CD14-positive monocyte (primary cell): Measurements from ENCODE around the gene HES7. TPM values are rescaled to one million over a fixed set of nuclear protein-coding genes. Genes with fewer than 3 reads are reported as not detected.
A peak's percentile ranks its signal among the peaks of the same experiment; 100 is the strongest.

Source experiments
- DNase-seq, 3 donors: peaks; one replicate each; pipeline ENCODE4 v3.0.0-alpha.2; 2011 to 2022
- H2AFZ ChIP-seq: 2 replicates; pipeline ENCODE4 v1.6.0; 2012; ENCODE audit warnings: mild to moderate bottlenecking, low read depth, low read length, inconsistent platforms; ENCODE audit not compliant: insufficient read depth, poor library complexity, severe bottlenecking
- H3K27ac ChIP-seq, 2 donors: 1 replicate in 1 of 2; 2 replicates in 1 of 2; pipeline ENCODE4 v1.5.1; 2012 to 2013; ENCODE audit warnings: low read length in 2 of 2, control low read depth in 1 of 2, inconsistent platforms in 1 of 2, low read depth in 1 of 2, mild to moderate bottlenecking in 1 of 2
- H3K27me3 ChIP-seq, 2 donors: one replicate each; pipeline versions ENCODE4 v1.6.0 to v1.6.1; 2011 to 2013; ENCODE audit warnings: low read length in 2 of 2; ENCODE audit not compliant: control insufficient read depth in 2 of 2, insufficient read depth in 2 of 2
- H3K36me3 ChIP-seq, 2 donors: replicated peaks in 1 of 2; 1 replicate in 1 of 2; 2 replicates in 1 of 2; pipeline versions ENCODE4 v1.5.1 to v1.6.1; 2012 to 2013; ENCODE audit warnings: low read length in 2 of 2, control low read depth in 1 of 2, inconsistent platforms in 1 of 2, mild to moderate bottlenecking in 1 of 2; ENCODE audit not compliant: insufficient read depth in 2 of 2, control insufficient read depth in 1 of 2
- H3K4me1 ChIP-seq, 2 donors: 1 replicate in 1 of 2; 2 replicates in 1 of 2; pipeline versions ENCODE4 v1.5.1 to v1.6.1; 2012 to 2013; ENCODE audit warnings: low read length in 2 of 2, control low read depth in 1 of 2, inconsistent platforms in 1 of 2, mild to moderate bottlenecking in 1 of 2, moderate library complexity in 1 of 2; ENCODE audit not compliant: insufficient read depth in 2 of 2, control insufficient read depth in 1 of 2
- H3K4me2 ChIP-seq: replicated peaks from 2 replicates; pipeline ENCODE3; 2012; ENCODE audit warnings: low read length, moderate library complexity, mild to moderate bottlenecking; ENCODE audit not compliant: poor library complexity, severe bottlenecking; ENCODE audit errors: extremely low read depth
- H3K4me3 ChIP-seq, 3 experiments: fragments of 200-600 bp in 1 of 3; sonication (generic) in 1 of 3; replicated peaks in 1 of 3; 1 replicate in 2 of 3; 2 replicates in 1 of 3; pipeline ENCODE4 v1.5.1; 2011 to 2013; ENCODE audit warnings: low read length in 3 of 3, mild to moderate bottlenecking in 3 of 3, control low read depth in 2 of 3, low read depth in 2 of 3, inconsistent platforms in 1 of 3, moderate library complexity in 1 of 3
- H3K79me2 ChIP-seq: 2 replicates; pipeline ENCODE4 v1.6.0; 2012; ENCODE audit warnings: mild to moderate bottlenecking, control low read depth, inconsistent platforms, low read length, moderate library complexity; ENCODE audit not compliant: insufficient read depth
- H3K9ac ChIP-seq: 2 replicates; pipeline ENCODE4 v1.6.0; 2017; ENCODE audit warnings: low read length, mild to moderate bottlenecking; ENCODE audit not compliant: insufficient read depth, poor library complexity, severe bottlenecking
- H3K9me3 ChIP-seq, 2 donors: replicated peaks in 1 of 2; 1 replicate in 1 of 2; 2 replicates in 1 of 2; pipeline versions ENCODE4 v1.5.1 to v1.6.1; 2012 to 2013; ENCODE audit warnings: low read length in 2 of 2, control low read depth in 1 of 2; ENCODE audit not compliant: control insufficient read depth in 1 of 2, insufficient read depth in 1 of 2
- H4K20me1 ChIP-seq: 2 replicates; pipeline ENCODE4 v1.6.0; 2012; ENCODE audit warnings: mild to moderate bottlenecking, low read length, control low read depth, moderate library complexity; ENCODE audit not compliant: insufficient read depth
- H3K27ac Mint-ChIP-seq, 7 donors: one replicate each; pipeline ENCODE4 v1.8.0; 2020; ENCODE audit warnings: mild to moderate bottlenecking in 7 of 7, mixed read lengths in 7 of 7, moderate library complexity in 6 of 7, inconsistent platforms in 2 of 7
- H3K27me3 Mint-ChIP-seq, 3 donors: one replicate each; pipeline ENCODE4 v1.8.0; 2021 to 2022; ENCODE audit warnings: low read depth in 3 of 3, mild to moderate bottlenecking in 3 of 3, mixed read lengths in 3 of 3, moderate library complexity in 3 of 3, inconsistent platforms in 1 of 3
- H3K36me3 Mint-ChIP-seq, 2 donors: one replicate each; pipeline ENCODE4 v1.8.0; 2020; ENCODE audit warnings: mixed read lengths in 2 of 2, inconsistent platforms in 1 of 2, mild to moderate bottlenecking in 1 of 2
- H3K4me1 Mint-ChIP-seq: one replicate; pipeline ENCODE4 v1.8.0; 2020; ENCODE audit warnings: mild to moderate bottlenecking, mixed read lengths
- H3K4me3 Mint-ChIP-seq, 2 donors: one replicate each; pipeline ENCODE4 v1.8.0; 2020; ENCODE audit warnings: mild to moderate bottlenecking in 2 of 2, mixed read lengths in 2 of 2, moderate library complexity in 1 of 2
- H3K9me3 Mint-ChIP-seq, 7 donors: one replicate each; pipeline ENCODE4 v1.8.0; 2020 to 2022; ENCODE audit warnings: mixed read lengths in 7 of 7, mild to moderate bottlenecking in 6 of 7, moderate library complexity in 6 of 7, inconsistent platforms in 2 of 7
- WGBS: methylation state at CpG from one replicate; pipeline ENCODE4 v1.1.5; 2013; ENCODE audit warnings: missing lambda C conversion rate; ENCODE audit not compliant: insufficient coverage; 5-methylcytosine and 5-hydroxymethylcytosine counted together
- intact Hi-C, 2 donors: fragments of 100-400 bp; cut with micrococcal nuclease; formaldehyde crosslinking; loops; one replicate each; pipeline versions ENCODE4 v1.15.0 to v1.15.1; 2023
- polyA plus RNA-seq, 3 donors: library from polyadenylated mRNA; depleted of rRNA in 1 of 3; unstranded in 2 of 3; stranded (reverse) in 1 of 3; fragments of 300-500 nt in 2 of 3; fragments of >200 nt in 1 of 3; fragmentation: Illumina TruSeq in 2 of 3; gene quantifications; 1 replicate in 2 of 3; 2 replicates in 1 of 3; pipeline ENCODE4 v1.2.3, GENCODE V29; 2012 to 2021
- TF ChIP-seq, protein P1 (sequence below): fragments of 200-600 bp; IDR thresholded peaks from one replicate; pipeline ENCODE4 v1.8.0; 2022; ENCODE audit warnings: antibody characterized with exemption, mild to moderate bottlenecking

The HES7 gene
- polyA plus RNA-seq, 3 donors: not detected

DNA sequence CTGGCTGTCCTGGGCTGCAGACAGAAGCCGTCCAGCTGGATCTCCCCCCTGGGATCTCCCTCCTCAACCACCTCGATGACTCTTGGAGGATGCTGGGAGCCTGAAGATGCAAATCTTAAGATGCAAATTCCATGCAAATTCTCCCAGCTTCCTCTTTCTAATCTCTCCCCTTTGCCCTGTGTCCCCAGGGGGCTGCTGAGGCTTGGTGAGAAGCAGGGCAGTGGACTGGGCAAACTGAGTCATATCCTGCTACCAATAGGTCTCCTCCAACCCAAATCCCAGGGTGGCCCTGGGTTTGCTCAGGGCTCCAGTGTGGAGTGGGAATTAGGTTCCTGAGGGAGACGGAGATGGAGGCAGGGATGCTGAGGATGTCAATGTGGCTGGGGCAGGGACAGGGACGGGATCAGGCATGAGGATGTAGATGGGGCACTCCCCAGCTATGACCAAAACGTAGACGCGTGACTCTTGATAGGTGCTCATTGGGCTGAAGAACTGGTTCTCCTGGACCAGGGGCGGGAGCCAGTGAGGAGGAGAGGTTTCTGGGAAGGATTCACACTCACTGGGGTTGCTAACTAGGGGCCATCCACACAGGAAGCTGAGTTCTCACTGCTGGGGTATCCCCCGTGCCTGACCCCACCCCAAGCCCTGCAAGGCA, 32.7 kb downstream of the HES7 start:
- H3K9ac ChIP-seq: no peak overlapping the region

DNA sequence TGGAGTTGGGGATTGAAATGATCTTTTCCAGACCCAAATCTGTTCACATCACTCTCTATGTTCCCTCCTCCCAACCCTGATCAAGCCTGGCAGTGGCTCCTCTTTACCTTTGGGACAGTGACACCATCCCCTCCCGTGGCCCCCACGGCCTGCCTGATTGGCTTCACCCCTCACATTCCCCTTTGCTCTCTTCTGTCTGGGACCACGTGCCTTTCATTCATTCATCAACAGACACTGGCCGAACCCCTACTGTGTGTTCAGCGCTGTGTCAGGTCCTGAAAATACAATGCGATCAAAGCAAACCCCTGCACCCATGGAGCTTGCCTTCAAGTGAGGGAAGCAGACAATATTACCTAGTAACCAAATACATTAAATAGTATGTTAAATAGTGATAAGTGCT, 34.2 kb downstream of the HES7 start:
- Histone ChIP-seq H3K79me2 (no peaks in the 10 kb centered on the region), H3K27ac (no peak overlapping the region), H4K20me1 (no peaks in the 10 kb centered on the region), H3K27me3 (peaks cover 0 to 5% of the 10 kb centered on the region in 2 donors), H2AFZ (no peak overlapping the region), H3K9ac (no peak overlapping the region), H3K4me3 (no peak overlapping the region), H3K4me2 (no peak overlapping the region), H3K36me3 (no peaks in the 10 kb centered on the region), H3K9me3 (no peaks in the 10 kb centered on the region), H3K4me1 (peaks cover 0 to 7% of the 10 kb centered on the region in 2 donors)
- intact Hi-C loops: loop anchor here in 1 of 2 donors (10.0 kb wide), 1 partner anchor 655 kb away; the partner anchor contains the start of gene CCDC42
- peaks cover 23 to 50% (median 23%) of the 10 kb centered on the region in 3 donors for H3K27me3 Mint-ChIP-seq
- peak overlapping the region in 1 of 7 donors; percentile 52 for H3K27ac Mint-ChIP-seq
- peaks cover 0 to 4% (median 0%) of the 10 kb centered on the region in 7 donors for H3K9me3 Mint-ChIP-seq
- no peak for DNase-seq
- H3K4me1 Mint-ChIP-seq: peaks cover 9% of the 10 kb centered on the region
- TF ChIP-seq, protein P1, sequence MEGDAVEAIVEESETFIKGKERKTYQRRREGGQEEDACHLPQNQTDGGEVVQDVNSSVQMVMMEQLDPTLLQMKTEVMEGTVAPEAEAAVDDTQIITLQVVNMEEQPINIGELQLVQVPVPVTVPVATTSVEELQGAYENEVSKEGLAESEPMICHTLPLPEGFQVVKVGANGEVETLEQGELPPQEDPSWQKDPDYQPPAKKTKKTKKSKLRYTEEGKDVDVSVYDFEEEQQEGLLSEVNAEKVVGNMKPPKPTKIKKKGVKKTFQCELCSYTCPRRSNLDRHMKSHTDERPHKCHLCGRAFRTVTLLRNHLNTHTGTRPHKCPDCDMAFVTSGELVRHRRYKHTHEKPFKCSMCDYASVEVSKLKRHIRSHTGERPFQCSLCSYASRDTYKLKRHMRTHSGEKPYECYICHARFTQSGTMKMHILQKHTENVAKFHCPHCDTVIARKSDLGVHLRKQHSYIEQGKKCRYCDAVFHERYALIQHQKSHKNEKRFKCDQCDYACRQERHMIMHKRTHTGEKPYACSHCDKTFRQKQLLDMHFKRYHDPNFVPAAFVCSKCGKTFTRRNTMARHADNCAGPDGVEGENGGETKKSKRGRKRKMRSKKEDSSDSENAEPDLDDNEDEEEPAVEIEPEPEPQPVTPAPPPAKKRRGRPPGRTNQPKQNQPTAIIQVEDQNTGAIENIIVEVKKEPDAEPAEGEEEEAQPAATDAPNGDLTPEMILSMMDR: no peak
- H3K36me3 Mint-ChIP-seq: no peaks in the 10 kb centered on the region
- 90% methylated on average over 5 of the region's 6 CpGs for WGBS
- no peak overlapping the region for H3K4me3 Mint-ChIP-seq

More for the DNA sequence above, 32.7 kb downstream of the HES7 start:
- WGBS: 74% methylated on average over 5 of the region's 9 CpGs
- Histone ChIP-seq H3K27me3 (peaks cover 0 to 10% of the 10 kb centered on the region in 2 donors), H3K36me3 (no peaks in the 10 kb centered on the region), H3K27ac (no peak overlapping the region), H2AFZ (no peak overlapping the region), H3K4me2 (no peak overlapping the region), H3K9me3 (no peaks in the 10 kb centered on the region), H3K4me3 (no peak overlapping the region), H3K79me2 (no peaks in the 10 kb centered on the region), H4K20me1 (no peaks in the 10 kb centered on the region), H3K4me1 (peaks cover 0 to 7% of the 10 kb centered on the region in 2 donors)
- H3K27ac Mint-ChIP-seq: no peak overlapping the region
- no peaks in the 10 kb centered on the region for H3K36me3 Mint-ChIP-seq
- TF ChIP-seq, protein P1: no peak
- peaks cover 0 to 4% (median 0%) of the 10 kb centered on the region in 7 donors for H3K9me3 Mint-ChIP-seq
- H3K4me1 Mint-ChIP-seq: peaks cover 9% of the 10 kb centered on the region
- peak in 2 of 3 donors; percentile 17 to 63 for DNase-seq
- intact Hi-C loops: loop anchor here in 1 of 2 donors (10.0 kb wide), 1 partner anchor 654 kb away; the partner anchor contains the start of gene CCDC42
- H3K27me3 Mint-ChIP-seq: peaks cover 25 to 58% (median 34%) of the 10 kb centered on the region in 3 donors
- peak overlapping the region in 1 of 2 donors; percentile 37 for H3K4me3 Mint-ChIP-seq
